Epithelial cell of proximal tubule (primary cell): ENCODE data around the gene SPINT1. TPM values are rescaled to one million over a fixed set of nuclear protein-coding genes. Genes with fewer than 3 reads are reported as not detected.

Source experiments
- DNase-seq: peaks from one replicate; pipeline ENCODE4 v3.0.0-alpha.2; 2011; ENCODE audit warnings: low read depth
- H3K4me3 ChIP-seq: 2 replicates; pipeline ENCODE4 v1.5.1; 2011; ENCODE audit warnings: low read depth, mild to moderate bottlenecking, low read length
- CTCF ChIP-seq: conservative IDR thresholded peaks from 2 replicates; pipeline ENCODE4 v1.5.1; 2012; ENCODE audit warnings: low read depth, mild to moderate bottlenecking, low read length
- total RNA-seq: library from RNA; depleted of rRNA; stranded (reverse); fragments of >200 nt; gene quantifications from 2 replicates; pipeline ENCODE4 v1.2.3, GENCODE V29; 2015

The SPINT1 gene
- total RNA-seq, 1 donor from 2014 or later, result 319 TPM

- no peak overlapping the region for H3K4me3 ChIP-seq
- DNase-seq, result no peak
- TF ChIP-seq CTCF, result no peak
Observed at GRCh38 chr15:40830884-40831283, 13.0 kb upstream of the SPINT1 start.

DNA sequence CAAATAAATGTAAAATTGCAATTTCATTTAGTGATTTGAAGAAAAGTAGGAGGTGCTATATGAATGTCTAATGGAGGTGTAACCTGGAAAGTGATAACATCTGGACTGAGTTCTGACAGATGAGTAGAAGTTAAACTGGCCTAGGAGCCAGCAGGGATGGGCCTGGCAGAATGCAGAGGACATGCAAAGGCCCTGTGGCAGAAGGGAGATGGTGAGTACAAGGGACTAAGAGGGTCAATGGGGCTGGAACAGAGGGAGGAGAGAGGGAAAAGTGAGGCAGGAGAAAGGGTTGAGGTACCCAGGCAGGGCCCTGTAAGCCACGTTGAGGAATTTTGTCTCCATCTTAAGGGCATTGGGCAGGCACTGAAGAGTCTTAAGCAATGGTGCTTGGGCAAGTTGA is 12.0 kb upstream of the SPINT1 start:
- H3K4me3 ChIP-seq, result no peak overlapping the region
- no peak for DNase-seq
- TF ChIP-seq CTCF, result no peak

DNA sequence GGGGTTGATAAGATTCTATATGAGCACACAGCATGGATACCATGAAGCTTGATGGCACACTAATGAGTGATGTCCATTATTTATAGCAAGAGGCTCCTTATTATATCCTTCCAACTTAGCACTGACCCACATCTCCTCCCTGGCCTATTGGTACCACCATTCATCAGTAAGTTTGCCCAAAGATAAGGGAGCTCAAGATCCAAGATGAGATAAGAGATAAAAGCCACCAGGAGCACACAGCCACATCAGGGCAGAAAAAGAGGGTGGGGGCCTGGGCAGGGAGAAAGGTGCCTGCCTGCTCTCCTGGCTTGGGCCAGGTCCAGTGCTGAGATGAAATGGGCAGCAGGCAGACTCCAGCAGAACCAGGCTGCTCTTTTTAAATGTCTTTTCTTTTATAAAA is 10.9 kb upstream of the SPINT1 start:
- no peak for DNase-seq
- H3K4me3 ChIP-seq, result no peak overlapping the region
- no peak for TF ChIP-seq CTCF

- DNase-seq, result no peak
- TF ChIP-seq CTCF, result no peak
- H3K4me3 ChIP-seq, result no peak overlapping the region
Observed at GRCh38 chr15:40836020-40836419, 7.8 kb upstream of the SPINT1 start.

GRCh38 chr15:40838756-40839155 is 5.1 kb upstream of the SPINT1 start:
- no peak overlapping the region for H3K4me3 ChIP-seq
- TF ChIP-seq CTCF, result no peak
- DNase-seq, result no peak

- DNase-seq, result no peak
- no peak for TF ChIP-seq CTCF
- no peak overlapping the region for H3K4me3 ChIP-seq
Observed at GRCh38 chr15:40841741-40842140, 2.1 kb upstream of the SPINT1 start.

GRCh38 chr15:40843261-40843884 is 475 bp upstream of the SPINT1 start:
- TF ChIP-seq CTCF, result no peak
- H3K4me3 ChIP-seq, result peak overlapping the region; percentile 84
- DNase-seq, result no peak
